ENCODE results near the gene LCAT.

- TF ChIP-seq CTCF (IDR thresholded peaks at IDR 0.05; ENCODE audit: low read depth, low read length) = no peak
- no peak for TF ChIP-seq EZH2phosphoT487 (IDR thresholded peaks at IDR 0.05; ENCODE audit: low read depth)
Measured at GRCh38 chr16:67930678-67931211, 13.2 kb downstream of the LCAT start.
